Tibial artery (tissue), 4 donors: Measurements from ENCODE around the gene REC114.
"Not testable (repeated sequence)": the region's sequence is repeated elsewhere in the genome, so short reads cannot be mapped to it uniquely, and the experiment has no call there.

Source experiments
- DNase-seq, 2 donors: peaks; one replicate each; pipeline ENCODE4 v3.0.0-alpha.2; 2019
- H3K27ac ChIP-seq, 2 donors: fragments of 200-600 bp; sonication (generic) in 1 of 2; 1 replicate in 1 of 2; 2 replicates in 1 of 2; pipeline ENCODE4 v1.5.1; 2018 to 2019; ENCODE audit warnings: mild to moderate bottlenecking in 1 of 2
- H3K27me3 ChIP-seq, 2 donors: fragments of 200-600 bp; sonication (generic) in 1 of 2; one replicate each; pipeline versions ENCODE4 v1.5.1 to v1.6.0; 2016 to 2019
- H3K36me3 ChIP-seq, 3 donors: fragments of 200-600 bp; sonication (generic) in 2 of 3; one replicate each; pipeline ENCODE4 v1.5.1; 2016 to 2019; ENCODE audit warnings: mild to moderate bottlenecking in 2 of 3
- H3K4me1 ChIP-seq, 4 donors: fragments of 200-600 bp; sonication (generic) in 2 of 4; 1 replicate in 3 of 4; 2 replicates in 1 of 4; pipeline ENCODE4 v1.5.1; 2016 to 2019
- H3K4me3 ChIP-seq, 2 donors: fragments of 200-600 bp; sonication (generic) in 1 of 2; 1 replicate in 1 of 2; 2 replicates in 1 of 2; pipeline ENCODE4 v1.5.1; 2018 to 2019; ENCODE audit warnings: mild to moderate bottlenecking in 2 of 2
- H3K9me3 ChIP-seq, 3 donors: fragments of 200-600 bp; sonication (generic) in 1 of 3; one replicate each; pipeline ENCODE4 v1.5.1; 2016 to 2019
- intact Hi-C: fragments of 100-400 bp; cut with DNase I; formaldehyde crosslinking; loops from one replicate; pipeline ENCODE4 v1.15.0; 2023; ENCODE audit warnings: low total_unique reads
- TF ChIP-seq, protein P1 (sequence below), 2 experiments: fragments of 200-600 bp in 1 of 2; fragments of 450-650 bp in 1 of 2; IDR thresholded peaks; one replicate each; pipeline ENCODE4 v1.5.1; 2017 to 2019; ENCODE audit warnings: antibody characterized with exemption in 2 of 2, mild to moderate bottlenecking in 1 of 2, moderate library complexity in 1 of 2

The REC114 gene

DNA sequence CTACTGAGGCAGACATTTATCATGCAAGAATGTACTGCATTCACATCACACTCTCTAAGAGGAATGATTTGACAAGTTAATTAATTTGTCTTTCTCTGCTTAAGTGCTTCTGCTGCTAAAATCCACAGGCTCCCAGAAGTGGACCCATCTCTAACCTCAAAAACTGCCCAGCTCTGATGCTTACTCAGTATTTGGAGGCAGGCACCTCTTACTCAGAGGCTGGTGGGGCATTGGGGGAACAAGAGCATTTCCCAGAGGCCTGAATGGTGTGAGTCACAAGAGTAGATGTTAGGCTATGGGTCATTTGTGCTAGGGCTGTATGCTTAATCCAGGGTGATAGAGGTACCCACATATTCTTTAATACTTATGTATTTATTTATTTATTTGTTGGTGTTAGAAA, 39.8 kb upstream of the REC114 start:
- no peaks in the 10 kb centered on the region for H3K27me3 ChIP-seq
- H3K36me3 ChIP-seq, result no peaks in the 10 kb centered on the region
- DNase-seq, result no peak
- H3K9me3 ChIP-seq, result no peaks in the 10 kb centered on the region
- no peak overlapping the region for H3K27ac ChIP-seq
- intact Hi-C loops, result no loop called here
- TF ChIP-seq, protein P1, sequence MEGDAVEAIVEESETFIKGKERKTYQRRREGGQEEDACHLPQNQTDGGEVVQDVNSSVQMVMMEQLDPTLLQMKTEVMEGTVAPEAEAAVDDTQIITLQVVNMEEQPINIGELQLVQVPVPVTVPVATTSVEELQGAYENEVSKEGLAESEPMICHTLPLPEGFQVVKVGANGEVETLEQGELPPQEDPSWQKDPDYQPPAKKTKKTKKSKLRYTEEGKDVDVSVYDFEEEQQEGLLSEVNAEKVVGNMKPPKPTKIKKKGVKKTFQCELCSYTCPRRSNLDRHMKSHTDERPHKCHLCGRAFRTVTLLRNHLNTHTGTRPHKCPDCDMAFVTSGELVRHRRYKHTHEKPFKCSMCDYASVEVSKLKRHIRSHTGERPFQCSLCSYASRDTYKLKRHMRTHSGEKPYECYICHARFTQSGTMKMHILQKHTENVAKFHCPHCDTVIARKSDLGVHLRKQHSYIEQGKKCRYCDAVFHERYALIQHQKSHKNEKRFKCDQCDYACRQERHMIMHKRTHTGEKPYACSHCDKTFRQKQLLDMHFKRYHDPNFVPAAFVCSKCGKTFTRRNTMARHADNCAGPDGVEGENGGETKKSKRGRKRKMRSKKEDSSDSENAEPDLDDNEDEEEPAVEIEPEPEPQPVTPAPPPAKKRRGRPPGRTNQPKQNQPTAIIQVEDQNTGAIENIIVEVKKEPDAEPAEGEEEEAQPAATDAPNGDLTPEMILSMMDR (IDR thresholded peaks at IDR 0.05), result no peak
- no peak overlapping the region for H3K4me3 ChIP-seq
- peaks cover 0 to 3% (median 0%) of the 10 kb centered on the region in 4 donors for H3K4me1 ChIP-seq

GRCh38 chr15:73414876-73415275, 28.1 kb upstream of the REC114 start:
- H3K36me3 ChIP-seq, result no peaks in the 10 kb centered on the region
- H3K27me3 ChIP-seq, result peaks cover 0 to 7% of the 10 kb centered on the region in 2 donors
- no peak overlapping the region for H3K27ac ChIP-seq
- intact Hi-C loops, result no loop called here
- no peak overlapping the region for H3K4me3 ChIP-seq
- H3K4me1 ChIP-seq, result no peaks in the 10 kb centered on the region
- TF ChIP-seq, protein P1 (IDR thresholded peaks at IDR 0.05), result no peak
- H3K9me3 ChIP-seq, result no peaks in the 10 kb centered on the region
- DNase-seq, result no peak

- Histone ChIP-seq H3K27ac (no peak overlapping the region), H3K4me3 (no peak overlapping the region)
These were observed 18.5 kb upstream of the REC114 start for GRCh38 chr15:73424506-73424905.

GRCh38 chr15:73425510-73425909, 17.5 kb upstream of the REC114 start:
- no peak for DNase-seq
- Histone ChIP-seq H3K4me1 (peaks cover 0 to 10% (median 0%) of the 10 kb centered on the region in 4 donors), H3K4me3 (no peak overlapping the region), H3K27ac (no peak overlapping the region), H3K9me3 (no peaks in the 10 kb centered on the region), H3K36me3 (no peaks in the 10 kb centered on the region), H3K27me3 (no peaks in the 10 kb centered on the region)
- TF ChIP-seq, protein P1 (IDR thresholded peaks at IDR 0.05), result no peak
- intact Hi-C loops, result no loop called here

More at GRCh38 chr15:73424506-73424905, 18.5 kb upstream of the REC114 start:
- Histone ChIP-seq H3K9me3 (no peaks in the 10 kb centered on the region), H3K4me1 (peaks cover 0 to 10% (median 0%) of the 10 kb centered on the region in 4 donors), H3K27me3 (no peaks in the 10 kb centered on the region), H3K36me3 (no peaks in the 10 kb centered on the region)
- no peak for DNase-seq
- TF ChIP-seq, protein P1 (IDR thresholded peaks at IDR 0.05), result no peak
- intact Hi-C loops, result no loop called here

GRCh38 chr15:73426323-73426994, 16.5 kb upstream of the REC114 start:
- Histone ChIP-seq H3K9me3 (no peaks in the 10 kb centered on the region), H3K36me3 (no peaks in the 10 kb centered on the region), H3K27ac (no peak overlapping the region), H3K4me3 (no peak overlapping the region), H3K4me1 (peaks cover 0 to 10% (median 0%) of the 10 kb centered on the region in 4 donors), H3K27me3 (peaks cover 0 to 2% of the 10 kb centered on the region in 2 donors)
- intact Hi-C loops, result no loop called here
- DNase-seq, result no peak
- TF ChIP-seq, protein P1 (IDR thresholded peaks at IDR 0.05), result no peak

DNA sequence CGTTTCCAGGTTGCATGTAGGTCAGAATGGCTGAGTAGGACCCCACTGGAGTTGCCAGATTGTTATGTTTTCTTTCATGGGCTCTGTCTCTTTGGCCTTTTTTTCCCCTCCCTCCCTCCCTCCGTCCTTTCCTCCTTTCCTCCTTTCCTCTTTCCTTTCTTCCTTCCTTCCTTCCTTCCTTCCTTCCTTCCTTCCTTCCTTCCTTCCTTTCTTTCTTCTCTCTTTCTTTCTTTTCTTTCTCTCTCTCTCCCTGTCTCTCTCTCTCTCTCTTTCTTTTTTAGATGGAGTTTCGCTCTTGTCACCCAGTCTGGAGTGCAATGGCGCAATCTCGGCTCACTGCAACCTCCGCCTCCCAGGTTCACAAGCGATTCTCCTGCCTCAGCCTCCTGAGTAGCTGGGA, 11.6 kb upstream of the REC114 start:
- H3K27ac ChIP-seq, H3K4me3 ChIP-seq, H3K36me3 ChIP-seq, DNase-seq, H3K9me3 ChIP-seq, intact Hi-C loops, H3K4me1 ChIP-seq: not testable (repeated sequence)
- peaks cover 0 to 10% of the 10 kb centered on the region in 2 donors for H3K27me3 ChIP-seq
